Activated naive CD4-positive, alpha-beta T cell treated with anti-CD3 and anti-CD28 coated beads for 36 hours (primary cell): Measurements from ENCODE around the gene NCKAP1. TPM values are rescaled to one million over a fixed set of nuclear protein-coding genes. Genes with fewer than 3 reads are reported as not detected.

Experiments
- CTCF ChIA-PET: fragments of 350-600 bp; sonication (Branson Sonifier 250); formaldehyde crosslinking; loops from one replicate; lab custom pipeline; 2021; ENCODE audit warnings: antibody characterized with exemption; lab: Charles Lee
- DNase-seq: peaks from one replicate; pipeline ENCODE4 v3.0.0-alpha.2; 2020
- H3K27ac Mint-ChIP-seq: one replicate; pipeline ENCODE4 v1.8.0; 2021; ENCODE audit warnings: mild to moderate bottlenecking, mixed read lengths
- H3K27me3 Mint-ChIP-seq: one replicate; pipeline ENCODE4 v1.8.0; 2021; ENCODE audit warnings: low read depth, mixed read lengths
- H3K36me3 Mint-ChIP-seq: one replicate; pipeline ENCODE4 v1.8.0; 2021; ENCODE audit warnings: low read depth, mixed read lengths
- H3K4me1 Mint-ChIP-seq: one replicate; pipeline ENCODE4 v1.8.0; 2021; ENCODE audit warnings: low read depth, mixed read lengths
- H3K4me3 Mint-ChIP-seq: one replicate; pipeline ENCODE4 v1.8.0; 2021; ENCODE audit warnings: mild to moderate bottlenecking, moderate library complexity, mixed read lengths
- H3K9me3 Mint-ChIP-seq: one replicate; pipeline ENCODE4 v1.8.0; 2021; ENCODE audit warnings: mixed read lengths
- intact Hi-C: fragments of 100-400 bp; cut with micrococcal nuclease; formaldehyde crosslinking; loops from one replicate; pipeline ENCODE4 v1.15.1; 2023
- total RNA-seq, 2 experiments: library from RNA; stranded (reverse); gene quantifications; one replicate each; pipeline ENCODE4 v1.2.3, GENCODE V29; 2021

The NCKAP1 gene
- 10 to 100 TPM; 10.6 to 11.9 TPM for total RNA-seq

- peak; percentile 87 for DNase-seq
- H3K4me1 Mint-ChIP-seq = peaks cover 22% of the 10 kb centered on the region
- H3K27ac Mint-ChIP-seq = no peak within 1 kb of the TSS
- no peaks in the 10 kb centered on the region for H3K36me3 Mint-ChIP-seq
- H3K4me3 Mint-ChIP-seq = peak within 1 kb of the TSS; percentile 78
- H3K27me3 Mint-ChIP-seq = peaks cover 46% of the 10 kb centered on the region
- H3K9me3 Mint-ChIP-seq = no peaks in the 10 kb centered on the region
- intact Hi-C loops = loop anchor here (1.0 to 10.0 kb wide), 4 partner anchors 40 to 1574 kb away; partner anchors contain the start of genes DNAJC10, DUSP19 and NUP35
- CTCF ChIA-PET = interaction anchor here (0.6 kb wide), 1 partner anchor 12 kb away, joined by 4 read pairs; no protein-coding TSS in a partner anchor
Measured at GRCh38 chr2:183038341-183039300, at the start of gene NCKAP1. Gene NCKAP1, minus strand, starts transcription at chr2:183038457. Its CDS starts 358 bp downstream, at chr2:183038099.

- CTCF ChIA-PET = interaction anchor here (0.7 kb wide), 2 partner anchors 24 to 680 kb away, joined by 3 read pairs; no protein-coding TSS in a partner anchor
- no peaks in the 10 kb centered on the region for H3K36me3 Mint-ChIP-seq
- H3K27ac Mint-ChIP-seq = no peak overlapping the region
- peaks cover 6% of the 10 kb centered on the region for H3K4me1 Mint-ChIP-seq
- no peaks in the 10 kb centered on the region for H3K9me3 Mint-ChIP-seq
- intact Hi-C loops = no loop called here
- DNase-seq = no peak
- no peak overlapping the region for H3K4me3 Mint-ChIP-seq
- no peaks in the 10 kb centered on the region for H3K27me3 Mint-ChIP-seq
Measured at GRCh38 chr2:183081911-183082310, 43.7 kb upstream of the NCKAP1 start.

- DNase-seq = no peak
- H3K4me3 Mint-ChIP-seq = peak overlapping the region; percentile 93
- no peaks in the 10 kb centered on the region for H3K36me3 Mint-ChIP-seq
- no peaks in the 10 kb centered on the region for H3K27me3 Mint-ChIP-seq
- intact Hi-C loops = no loop called here
- H3K9me3 Mint-ChIP-seq = no peaks in the 10 kb centered on the region
- CTCF ChIA-PET = interaction anchor here (0.6 to 0.7 kb wide), 2 partner anchors 79 to 99 kb away, joined by 3 read pairs; no protein-coding TSS in a partner anchor
- peak overlapping the region; percentile 6 for H3K27ac Mint-ChIP-seq
- peaks cover 6% of the 10 kb centered on the region for H3K4me1 Mint-ChIP-seq
Measured at GRCh38 chr2:183079139-183079775, 41.0 kb upstream of the NCKAP1 start.

GRCh38 chr2:183078464-183079138 is 40.3 kb upstream of the NCKAP1 start, which contains the start of gene DUSP19:
Gene DUSP19, plus strand, starts transcription at chr2:183078747. Its CDS starts 187 bp downstream, at chr2:183078934.
- no peaks in the 10 kb centered on the region for H3K27me3 Mint-ChIP-seq
- H3K4me3 Mint-ChIP-seq = peak within 1 kb of the TSS; percentile 93
- no peaks in the 10 kb centered on the region for H3K36me3 Mint-ChIP-seq
- CTCF ChIA-PET = interaction anchor here (0.6 to 0.7 kb wide), 3 partner anchors 21 to 79 kb away, joined by 3 to 5 read pairs (median 5); no protein-coding TSS in a partner anchor
- DNase-seq = peak; percentile 94
- peak within 1 kb of the TSS; percentile 50 for H3K27ac Mint-ChIP-seq
- intact Hi-C loops = loop anchor here (1.0 kb wide), 3 partner anchors 40 to 362 kb away; partner anchors contain the start of genes DNAJC10, NCKAP1 and NUP35
- H3K9me3 Mint-ChIP-seq = no peaks in the 10 kb centered on the region
- peaks cover 6% of the 10 kb centered on the region for H3K4me1 Mint-ChIP-seq

GRCh38 chr2:183078163-183078463 is 39.9 kb upstream of the NCKAP1 start:
- Mint-ChIP-seq H3K4me3 (peak overlapping the region; percentile 93), H3K27ac (no peak overlapping the region), H3K9me3 (no peaks in the 10 kb centered on the region), H3K4me1 (peaks cover 6% of the 10 kb centered on the region), H3K36me3 (no peaks in the 10 kb centered on the region), H3K27me3 (no peaks in the 10 kb centered on the region)
- DNase-seq = no peak
- CTCF ChIA-PET = interaction anchor here (0.6 kb wide), 2 partner anchors 20 to 34 kb away, joined by 5 read pairs; no protein-coding TSS in a partner anchor
- intact Hi-C loops = loop anchor here (1.0 kb wide), 3 partner anchors 40 to 362 kb away; partner anchors contain the start of genes DNAJC10, NCKAP1 and NUP35

GRCh38 chr2:183072177-183072576 is 33.9 kb upstream of the NCKAP1 start:
- Mint-ChIP-seq H3K9me3 (no peaks in the 10 kb centered on the region), H3K27ac (no peak overlapping the region), H3K4me3 (no peak overlapping the region), H3K4me1 (no peaks in the 10 kb centered on the region), H3K36me3 (no peaks in the 10 kb centered on the region), H3K27me3 (peaks cover 10% of the 10 kb centered on the region)
- CTCF ChIA-PET = no interaction called here
- intact Hi-C loops = no loop called here
- DNase-seq = no peak

- CTCF ChIA-PET = interaction anchor here (0.6 to 1.2 kb wide), 3 partner anchors 10 to 18 kb away, joined by 3 read pairs; no protein-coding TSS in a partner anchor
- intact Hi-C loops = no loop called here
- DNase-seq = no peak
- Mint-ChIP-seq H3K27ac (no peak overlapping the region), H3K4me1 (no peaks in the 10 kb centered on the region), H3K27me3 (peaks cover 15% of the 10 kb centered on the region), H3K4me3 (no peak overlapping the region), H3K9me3 (no peaks in the 10 kb centered on the region), H3K36me3 (no peaks in the 10 kb centered on the region)
Measured at GRCh38 chr2:183070942-183071844, 32.9 kb upstream of the NCKAP1 start.

- Mint-ChIP-seq H3K36me3 (no peaks in the 10 kb centered on the region), H3K27me3 (peaks cover 15% of the 10 kb centered on the region), H3K27ac (no peak overlapping the region), H3K9me3 (no peaks in the 10 kb centered on the region), H3K4me1 (no peaks in the 10 kb centered on the region), H3K4me3 (no peak overlapping the region)
- intact Hi-C loops = loop anchor here (5.0 kb wide), 1 partner anchor 777 kb away; no protein-coding TSS in a partner anchor
- CTCF ChIA-PET = interaction anchor here (0.7 to 0.8 kb wide), 2 partner anchors 25 to 29 kb away, joined by 3 read pairs; no protein-coding TSS in a partner anchor
- DNase-seq = no peak
Measured at GRCh38 chr2:183069174-183069573, 30.9 kb upstream of the NCKAP1 start.

GRCh38 chr2:183068561-183068960 is 30.3 kb upstream of the NCKAP1 start:
- CTCF ChIA-PET = interaction anchor here (0.8 kb wide), 1 partner anchor 28 kb away, joined by 3 read pairs; no protein-coding TSS in a partner anchor
- H3K4me3 Mint-ChIP-seq = no peak overlapping the region
- no peaks in the 10 kb centered on the region for H3K4me1 Mint-ChIP-seq
- intact Hi-C loops = loop anchor here (5.0 kb wide), 1 partner anchor 776 kb away; no protein-coding TSS in a partner anchor
- H3K27me3 Mint-ChIP-seq = peaks cover 17% of the 10 kb centered on the region
- H3K9me3 Mint-ChIP-seq = no peaks in the 10 kb centered on the region
- no peak overlapping the region for H3K27ac Mint-ChIP-seq
- H3K36me3 Mint-ChIP-seq = no peaks in the 10 kb centered on the region
- DNase-seq = no peak

GRCh38 chr2:183063083-183063482 is 24.8 kb upstream of the NCKAP1 start:
- no peaks in the 10 kb centered on the region for H3K36me3 Mint-ChIP-seq
- H3K4me3 Mint-ChIP-seq = no peak overlapping the region
- H3K9me3 Mint-ChIP-seq = no peaks in the 10 kb centered on the region
- H3K27ac Mint-ChIP-seq = no peak overlapping the region
- intact Hi-C loops = no loop called here
- CTCF ChIA-PET = no interaction called here
- no peak for DNase-seq
- H3K27me3 Mint-ChIP-seq = peaks cover 18% of the 10 kb centered on the region
- peaks cover 3% of the 10 kb centered on the region for H3K4me1 Mint-ChIP-seq
